ENCODE measurements around the gene TRAM2.

Gene TRAM2

DNA sequence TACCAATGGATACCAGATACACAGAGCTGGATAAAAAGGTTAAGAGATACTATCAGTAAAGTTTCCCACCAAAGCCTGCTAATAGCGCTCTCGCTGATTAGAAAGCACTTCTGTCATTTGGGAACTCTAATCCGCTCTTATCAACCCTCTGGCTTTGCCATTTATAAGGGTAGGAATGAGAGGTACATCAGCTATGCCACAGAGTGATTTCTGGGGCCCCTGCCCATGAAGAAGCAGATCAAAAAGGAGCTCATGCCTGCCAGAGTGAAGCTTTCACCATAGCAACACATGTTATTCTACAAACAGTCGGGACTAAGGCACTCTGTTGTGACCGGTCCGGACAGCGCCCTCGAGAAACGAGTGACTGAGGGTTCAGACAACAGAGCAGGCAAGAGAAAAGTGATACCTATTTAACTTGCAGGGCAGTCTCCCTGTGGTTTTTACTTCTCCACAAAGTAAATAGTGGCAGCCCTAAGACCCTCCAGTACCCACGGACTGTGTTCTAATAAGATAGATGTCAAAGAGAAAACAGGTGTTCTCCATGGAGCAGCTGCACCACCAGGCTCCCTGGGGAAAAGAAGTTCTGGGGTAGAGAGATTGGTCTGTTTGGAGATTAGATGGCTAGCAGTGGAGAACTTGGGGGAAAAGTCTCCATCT is 5.6 kb downstream of the TRAM2 start:
- H3K4me3 ChIP-seq: peak overlapping the region; percentile 50
- DNase-seq (ENCODE audit: low spot score): no peak
- no peak for TF ChIP-seq CTCF (IDR thresholded peaks at IDR 0.05)
- peak overlapping the region; percentile 66 to 99 for H3K27ac ChIP-seq

DNA sequence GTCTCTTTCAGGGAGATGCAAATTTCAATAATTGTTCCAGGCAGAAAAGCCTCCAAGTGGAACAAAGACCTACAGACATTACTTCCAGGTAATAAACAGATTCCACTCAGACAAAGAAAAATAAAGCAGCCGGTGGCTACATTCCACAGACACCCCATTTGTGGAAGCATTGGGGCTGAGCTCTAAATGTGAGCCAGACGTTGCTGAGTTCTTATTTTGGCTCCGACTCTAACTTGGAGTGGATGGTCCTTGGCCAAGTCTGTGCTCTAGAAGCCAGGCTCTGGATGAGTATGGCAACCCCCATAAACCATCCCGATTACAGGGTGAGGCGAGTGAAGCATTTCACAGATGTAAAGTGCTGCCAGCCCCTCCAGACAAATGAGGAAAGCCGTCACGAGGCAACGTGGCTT is 6.6 kb downstream of the TRAM2 start:
- DNase-seq (ENCODE audit: low spot score): no peak

GRCh38 chr6:52568320-52568719 is 8.5 kb downstream of the TRAM2 start:
- H3K27ac ChIP-seq: peak overlapping the region in 1 of 2 donors; percentile 83
- H3K4me3 ChIP-seq: no peak overlapping the region
- no peak for DNase-seq (ENCODE audit: low spot score)
- TF ChIP-seq CTCF (IDR thresholded peaks at IDR 0.05): no peak

More for the DNA sequence above, 6.6 kb downstream of the TRAM2 start:
- H3K27ac ChIP-seq: peak overlapping the region; percentile 66 to 99
- peak overlapping the region; percentile 50 for H3K4me3 ChIP-seq
- TF ChIP-seq CTCF (IDR thresholded peaks at IDR 0.05): no peak

DNA sequence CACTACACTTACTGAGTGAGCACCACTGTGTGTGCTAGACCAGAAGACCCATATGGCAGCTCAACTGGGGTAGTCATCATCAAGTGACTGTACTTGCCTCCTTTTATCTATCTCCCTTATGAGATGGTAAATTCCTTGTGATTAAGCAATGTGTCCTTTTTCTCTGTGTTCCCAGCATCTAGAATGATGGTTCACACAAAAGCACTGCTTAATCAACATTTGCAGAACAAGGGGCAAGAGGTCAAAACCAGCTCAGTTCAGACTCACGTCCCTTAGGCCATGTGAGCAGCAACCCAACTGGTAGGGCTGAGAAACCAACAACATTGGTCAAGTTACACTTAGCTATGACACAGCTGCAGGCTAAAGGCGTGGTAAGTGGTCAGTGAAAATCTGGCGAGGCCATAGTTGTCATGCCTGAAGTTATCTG is 10.0 kb downstream of the TRAM2 start:
- no peak for DNase-seq (ENCODE audit: low spot score)
- H3K27ac ChIP-seq: peak overlapping the region; percentile 41 to 83
- TF ChIP-seq CTCF (IDR thresholded peaks at IDR 0.05): no peak
- H3K4me3 ChIP-seq: peak overlapping the region; percentile 26

DNA sequence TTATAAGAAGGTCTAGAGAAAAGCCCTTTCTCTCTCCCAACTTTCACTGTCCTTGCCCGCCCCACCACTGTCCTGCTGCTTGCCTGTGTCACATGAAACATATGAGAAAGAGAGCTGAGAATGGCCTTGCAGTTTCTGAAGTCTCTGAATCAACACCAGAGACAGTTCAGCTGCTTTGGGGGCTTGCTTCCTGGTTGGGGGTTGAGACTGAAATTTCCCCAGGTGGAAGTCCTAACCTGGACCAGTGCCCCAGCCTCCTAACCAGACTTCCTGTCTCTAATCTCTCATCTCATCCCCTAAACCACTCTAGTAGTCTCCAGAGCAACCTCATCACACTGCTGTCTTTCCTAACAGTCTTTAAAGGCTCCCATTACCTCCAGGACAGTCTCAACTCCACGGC is 10.7 kb downstream of the TRAM2 start:
- TF ChIP-seq CTCF (IDR thresholded peaks at IDR 0.05): no peak

DNA sequence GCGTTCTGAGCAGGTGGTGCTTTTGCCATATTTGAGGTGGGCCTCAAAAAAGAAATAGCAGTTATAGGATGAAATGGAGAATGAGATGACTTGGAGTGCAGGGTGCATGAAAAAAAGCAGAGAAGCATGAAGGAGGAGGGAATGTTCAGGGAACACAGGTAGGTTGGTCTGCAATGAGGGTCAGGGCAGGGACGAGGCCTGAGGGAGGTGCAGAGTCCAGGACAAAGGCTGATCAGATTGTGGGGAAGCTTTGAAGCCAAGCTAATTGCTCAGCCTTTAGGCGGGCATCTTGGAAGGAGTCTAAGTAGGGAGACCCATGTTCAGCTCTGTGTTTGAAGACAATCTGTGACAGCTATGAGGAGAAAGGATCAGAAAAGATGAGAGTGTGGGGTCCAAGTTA is 12.0 kb downstream of the TRAM2 start:
- DNase-seq (ENCODE audit: low spot score): no peak
- no peak for TF ChIP-seq CTCF (IDR thresholded peaks at IDR 0.05)
- Histone ChIP-seq H3K4me3 (no peak overlapping the region), H3K27ac (peak overlapping the region in 1 of 2 donors; percentile 28)

More for the DNA sequence above, 10.7 kb downstream of the TRAM2 start:
- Histone ChIP-seq H3K27ac (peak overlapping the region; percentile 41 to 83), H3K4me3 (peak overlapping the region; percentile 26)
- DNase-seq (ENCODE audit: low spot score): no peak

GRCh38 chr6:52562911-52563310 is 13.9 kb downstream of the TRAM2 start:
- no peak for DNase-seq (ENCODE audit: low spot score)
- TF ChIP-seq CTCF (IDR thresholded peaks at IDR 0.05): no peak
- Histone ChIP-seq H3K4me3 (no peak overlapping the region), H3K27ac (no peak overlapping the region)
